Femur (tissue), 1 donor: ENCODE measurements around the gene GRK2.
"Not testable (repeated sequence)": the region's sequence is repeated elsewhere in the genome, so short reads cannot be mapped to it uniquely, and the experiment has no call there.

Experiments used
- DNase-seq: peaks from one replicate; pipeline ENCODE4 v3.0.0-alpha.2; 2017

The GRK2 gene

DNA sequence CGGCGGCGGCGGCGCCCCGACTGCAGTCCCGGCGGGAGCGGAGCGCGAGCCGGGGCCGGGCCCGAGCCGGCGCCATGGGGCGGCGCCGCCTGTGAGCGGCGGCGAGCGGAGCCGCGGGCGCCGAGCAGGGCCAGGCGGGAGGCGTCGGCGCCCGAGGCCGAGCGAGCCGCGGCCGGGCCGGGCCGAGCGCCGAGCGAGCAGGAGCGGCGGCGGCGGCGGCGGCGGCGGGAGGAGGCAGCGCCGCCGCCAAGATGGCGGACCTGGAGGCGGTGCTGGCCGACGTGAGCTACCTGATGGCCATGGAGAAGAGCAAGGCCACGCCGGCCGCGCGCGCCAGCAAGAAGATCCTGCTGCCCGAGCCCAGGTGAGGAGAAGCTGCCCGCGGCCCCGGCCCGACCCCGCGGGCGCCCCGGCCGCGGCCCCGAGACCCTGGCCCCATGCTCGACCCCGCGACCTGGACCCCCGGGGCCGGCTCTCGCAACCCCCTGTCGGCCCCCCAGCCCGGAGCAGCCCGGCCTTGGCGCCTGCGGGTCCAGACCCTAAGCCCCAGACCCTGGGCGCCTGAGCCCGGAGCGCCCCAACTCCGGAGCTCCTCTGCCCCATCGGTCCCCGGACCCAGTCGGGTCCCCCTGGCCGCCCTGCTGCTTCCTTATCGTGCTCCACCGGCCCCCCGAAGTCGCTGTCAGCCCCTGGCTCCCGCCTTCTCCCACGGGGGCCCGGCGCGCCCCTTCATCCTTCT, at the start of gene GRK2:
TSS of gene GRK2 (plus strand) at position 25 of the 739 bp plus-strand sequence. CDS start at position 252, 227 bp downstream.
- peak; percentile 44 for DNase-seq

DNA sequence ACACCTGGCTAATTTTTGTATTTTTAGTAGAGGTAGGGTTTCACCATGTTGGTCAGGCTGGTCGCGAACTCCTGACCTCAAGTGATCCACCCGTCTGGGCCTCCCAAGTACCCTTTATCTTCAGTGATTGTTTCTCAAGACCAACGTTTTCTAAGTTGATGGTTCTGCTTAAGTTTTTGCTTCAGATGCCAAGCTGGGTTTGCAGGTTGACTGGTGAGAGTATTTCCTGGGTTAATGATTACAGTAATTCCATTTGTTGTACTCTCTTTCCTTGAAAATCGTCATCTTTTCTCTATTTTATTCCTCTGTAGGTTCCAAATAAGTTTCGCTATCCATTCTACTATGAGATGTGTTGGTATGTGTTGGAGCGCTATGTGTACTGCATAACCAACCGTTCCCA, 38.5 kb upstream of the GRK2 start:
- no peak for DNase-seq

DNA sequence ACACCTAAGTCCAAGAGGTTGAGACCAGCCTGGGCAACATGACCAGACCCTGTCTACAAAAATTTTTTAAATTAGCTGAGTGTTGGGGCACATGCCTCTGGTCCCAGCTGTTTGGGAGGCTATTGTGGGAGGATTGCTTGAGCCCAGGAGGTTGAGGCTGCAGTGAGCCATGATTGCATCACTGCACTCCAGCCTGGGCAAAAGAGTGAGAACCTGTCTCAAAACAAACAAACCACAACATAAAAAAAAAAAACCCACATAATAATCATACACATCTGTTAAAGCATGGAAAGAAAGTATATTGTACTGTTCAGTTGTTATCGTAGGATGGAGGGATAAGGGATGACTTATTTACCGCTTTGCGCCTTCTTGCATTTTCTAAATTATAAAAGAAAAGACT, 35.9 kb upstream of the GRK2 start:
- DNase-seq, result no peak

DNA sequence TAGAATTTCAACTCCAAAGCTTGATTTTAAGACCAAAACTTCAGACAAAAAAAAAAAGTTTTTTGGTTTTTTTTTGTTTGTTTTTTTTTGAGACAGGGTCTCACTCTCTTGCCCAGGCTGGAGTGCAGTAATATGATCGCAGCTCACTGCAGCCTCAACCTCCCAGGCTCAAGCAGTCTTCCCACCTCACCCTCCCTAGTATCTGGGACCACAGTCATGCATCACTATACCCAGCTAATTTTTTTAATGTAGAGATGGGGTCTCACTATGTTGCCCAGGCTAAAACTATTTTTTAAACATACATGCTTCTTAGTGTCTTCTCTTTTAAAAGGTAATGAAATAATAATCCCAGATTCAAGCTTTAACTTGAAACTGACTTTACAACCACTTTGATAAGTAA, 35.4 kb upstream of the GRK2 start:
- DNase-seq, result no peak

DNA sequence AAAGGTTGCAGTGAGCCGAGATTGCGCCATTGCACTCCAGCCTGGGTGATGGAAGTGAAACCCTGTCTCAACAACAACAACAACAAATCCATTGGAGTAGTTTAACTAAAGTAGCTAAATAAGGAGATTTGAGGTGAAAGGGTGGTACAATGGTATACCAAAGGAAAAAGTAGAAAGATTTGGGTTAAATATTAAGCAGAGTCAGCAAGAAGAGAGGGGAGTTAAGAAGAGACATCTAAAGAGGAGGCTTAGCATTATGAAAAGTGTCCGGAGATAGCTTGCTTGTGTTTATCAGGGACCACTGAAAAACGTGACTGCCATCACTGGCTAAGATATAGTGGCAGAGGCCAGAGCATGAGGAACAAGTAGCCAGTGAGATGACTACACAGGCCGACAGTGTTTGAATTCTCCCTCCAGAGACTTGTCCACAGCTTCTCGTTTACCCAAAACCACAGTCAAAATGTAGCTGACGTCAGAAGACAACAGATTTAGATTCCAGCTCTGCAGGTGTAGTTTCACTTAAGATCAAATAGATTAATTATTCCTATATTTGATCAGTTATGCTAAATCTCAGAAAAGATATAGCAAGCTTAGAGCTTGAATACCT, 32.6 kb upstream of the GRK2 start:
- no peak for DNase-seq

DNA sequence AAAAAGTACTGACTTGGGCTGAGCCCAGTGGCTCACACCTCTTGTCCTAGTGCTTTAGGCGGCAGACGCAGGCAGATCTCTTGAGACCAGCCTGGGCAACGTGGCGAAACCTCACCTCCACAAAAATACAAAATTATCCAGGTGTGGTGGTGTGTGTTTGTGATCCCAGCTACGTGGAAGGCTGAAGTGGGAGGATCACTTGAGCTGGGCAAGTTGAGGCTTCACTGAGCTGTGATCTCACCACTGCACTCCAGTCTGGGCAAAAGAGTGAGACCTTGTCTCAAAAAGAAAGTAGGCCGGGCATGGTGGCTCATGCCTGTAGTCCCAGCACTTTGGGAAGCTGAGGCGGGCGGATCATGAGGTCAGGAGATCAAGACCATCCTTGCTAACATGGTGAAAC, 31.7 kb upstream of the GRK2 start:
- not testable (repeated sequence) for DNase-seq

DNA sequence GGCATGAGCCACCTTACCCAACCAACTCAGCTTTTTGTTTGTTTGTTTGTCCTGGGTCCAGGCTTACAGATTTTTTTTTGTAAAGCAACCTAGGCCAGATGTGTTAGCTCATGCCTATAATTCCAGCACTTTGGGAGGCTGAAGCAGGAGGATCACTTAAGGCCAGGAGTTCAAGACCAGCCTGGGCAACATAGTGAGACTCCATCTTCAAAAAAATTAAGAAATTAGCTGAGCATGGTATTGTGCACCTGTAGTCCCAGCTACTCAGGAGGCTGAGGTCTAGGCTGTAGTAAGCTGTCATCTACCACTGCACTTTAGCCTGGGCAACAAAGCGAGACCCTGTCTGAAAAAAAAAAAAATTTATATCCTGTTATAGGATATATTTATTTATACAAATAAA, 28.7 kb upstream of the GRK2 start:
- DNase-seq, result no peak

DNA sequence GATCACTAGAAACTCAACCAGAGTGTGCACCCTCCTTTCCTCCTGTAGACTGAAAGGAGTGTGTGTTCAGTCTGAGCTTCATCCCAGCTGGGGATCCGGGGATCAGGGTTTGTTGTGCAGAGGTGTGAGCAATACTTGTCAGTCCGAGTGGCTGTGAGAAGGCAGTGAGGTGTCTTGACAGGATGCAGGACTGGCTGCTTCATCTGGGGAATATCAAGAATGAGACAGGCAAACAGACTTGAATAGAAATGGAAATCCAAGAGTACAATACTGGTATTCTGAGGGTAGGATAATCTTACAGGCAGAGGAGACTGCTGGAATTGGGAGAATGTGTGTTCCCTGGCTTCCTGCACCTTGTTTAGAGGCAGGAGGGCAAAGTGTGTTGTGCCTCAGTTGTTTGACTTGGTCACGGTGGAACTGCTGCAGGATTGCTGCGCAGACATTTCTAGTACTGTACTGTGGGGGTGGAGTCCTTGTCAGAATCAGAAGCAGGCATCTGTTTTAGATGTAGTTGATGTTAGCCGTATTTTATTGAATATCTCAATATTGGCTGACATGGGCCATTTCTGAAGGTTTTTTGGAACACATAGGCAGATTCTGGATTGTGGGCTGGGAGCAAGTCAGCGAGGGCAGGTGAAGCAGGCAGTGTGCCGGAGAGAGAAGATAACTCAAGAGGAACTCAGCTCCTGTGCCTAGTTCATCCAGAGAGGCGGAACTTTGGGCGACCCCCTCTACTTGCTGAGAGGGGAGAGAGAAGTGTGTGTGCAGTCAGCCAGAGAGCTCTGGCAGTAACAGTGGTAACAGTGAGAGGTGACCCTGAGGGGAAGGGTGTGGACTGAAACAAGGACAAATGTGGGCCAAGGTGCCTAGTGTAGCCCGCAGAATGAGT, 27.1 kb upstream of the GRK2 start:
- no peak for DNase-seq

DNA sequence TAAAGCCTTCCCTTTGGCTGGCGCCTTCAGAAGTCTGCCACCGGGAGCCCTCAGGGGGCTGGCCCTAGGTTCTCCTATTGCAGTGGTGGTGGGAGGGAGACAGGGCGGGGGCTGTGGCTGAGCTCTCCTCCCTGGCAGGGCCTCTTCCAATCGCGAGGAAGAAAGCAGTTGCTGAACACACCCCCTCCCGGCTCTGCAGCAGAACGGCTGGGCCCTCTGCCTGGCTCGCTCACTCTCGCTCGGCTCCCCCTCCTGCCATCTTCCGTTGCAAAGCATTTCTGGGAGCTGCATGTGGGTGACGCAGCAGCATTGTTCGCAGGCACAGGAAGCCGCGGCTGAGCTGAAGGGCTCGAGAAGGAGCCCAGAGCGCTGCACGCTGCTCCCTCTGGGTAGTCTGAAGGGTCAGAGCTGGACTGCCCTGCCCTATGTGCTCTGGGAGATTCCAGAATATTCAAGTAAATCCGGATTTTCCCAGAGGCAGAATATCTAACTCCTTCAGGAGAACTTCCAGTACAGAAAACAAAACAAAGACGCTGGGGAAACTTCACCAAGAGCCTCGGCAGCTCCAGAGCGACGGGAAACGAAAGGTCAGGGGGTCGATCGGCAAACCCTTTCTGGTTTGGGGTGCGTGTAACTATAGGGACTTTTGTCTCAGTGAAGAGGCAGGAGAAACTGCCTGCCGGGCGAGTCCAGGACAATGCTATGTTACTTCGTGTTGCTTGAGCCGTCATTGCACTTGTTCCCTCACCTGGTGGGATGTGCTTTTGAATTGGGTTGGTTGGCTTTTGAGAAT, 26.3 kb upstream of the GRK2 start:
- peak; percentile 99 for DNase-seq

DNA sequence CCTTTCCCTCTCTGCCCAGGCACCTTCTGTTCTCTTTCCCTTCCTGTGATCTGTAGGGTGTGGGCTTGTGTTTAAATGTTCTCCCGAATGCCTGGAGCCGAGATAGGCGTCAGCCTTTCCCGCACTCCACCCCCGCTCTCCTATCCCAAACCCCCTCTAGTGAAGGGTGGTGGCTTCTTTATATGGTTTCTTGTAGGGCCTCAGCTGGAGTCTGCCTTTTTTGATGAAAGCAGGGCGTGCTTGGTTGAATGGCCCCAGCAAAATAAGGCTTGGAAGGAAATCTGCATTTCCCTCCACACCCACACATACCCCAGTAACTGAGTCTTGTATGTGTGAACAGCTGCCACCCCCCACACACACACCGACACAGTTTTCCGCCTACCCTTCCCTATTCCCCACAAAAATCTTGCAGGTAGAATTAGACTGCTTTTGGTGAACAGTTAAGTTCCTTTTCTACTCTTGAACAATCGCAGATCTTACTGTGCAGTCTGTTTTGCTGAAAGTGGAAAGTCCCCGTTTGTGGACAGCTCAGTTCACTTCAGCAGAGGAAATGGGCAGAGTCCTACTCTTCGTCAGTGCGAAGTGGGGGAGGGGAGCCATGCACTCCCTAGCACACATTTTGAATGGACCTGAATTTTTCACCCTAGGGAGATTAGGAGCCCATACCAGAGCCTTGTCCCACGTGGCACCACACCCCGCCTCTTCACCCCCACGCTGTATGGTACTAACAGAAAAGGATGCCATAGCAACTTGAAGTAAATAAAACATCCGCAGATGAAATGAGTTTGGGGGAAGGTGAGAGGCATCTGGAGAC, 25.5 kb upstream of the GRK2 start:
- peak; percentile 68 for DNase-seq

DNA sequence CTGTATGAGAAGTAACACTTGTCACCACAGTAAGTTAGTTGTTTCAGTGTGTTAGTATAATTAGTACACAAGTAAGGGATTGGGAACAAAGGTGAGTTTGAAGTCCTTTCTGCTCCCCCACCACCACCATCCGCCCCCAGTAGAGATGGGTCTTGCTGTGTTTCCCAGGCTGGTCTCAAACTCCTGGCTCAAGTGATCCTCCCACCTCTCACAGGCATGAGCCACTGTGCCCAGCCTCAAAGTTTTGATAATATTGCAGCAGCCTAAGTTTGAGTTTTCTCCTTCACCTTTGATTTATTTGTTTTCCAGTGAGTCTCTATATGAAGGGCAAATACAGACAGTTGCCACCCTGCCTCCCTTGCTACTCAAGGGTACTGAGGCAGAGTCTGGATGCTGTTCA, 23.7 kb upstream of the GRK2 start:
- no peak for DNase-seq

DNA sequence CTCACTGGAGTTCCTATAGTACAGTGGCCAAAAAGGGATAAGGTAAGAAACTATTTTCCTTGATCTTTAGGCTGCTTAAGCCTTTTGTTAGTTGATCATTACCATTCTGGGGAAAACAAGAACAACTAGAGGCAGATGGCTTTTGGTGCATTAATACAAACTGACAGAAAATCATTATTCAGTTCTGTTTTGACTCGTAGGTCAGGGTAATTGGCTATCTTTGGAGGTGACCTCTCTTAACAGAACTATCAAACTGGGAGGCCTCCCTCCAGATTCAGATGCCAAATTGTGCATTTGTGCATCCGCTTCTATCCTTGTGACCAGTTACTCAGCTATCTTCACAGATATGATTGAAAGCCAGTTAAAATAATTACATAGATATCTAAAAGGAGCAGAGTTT, 23.2 kb upstream of the GRK2 start:
- no peak for DNase-seq

DNA sequence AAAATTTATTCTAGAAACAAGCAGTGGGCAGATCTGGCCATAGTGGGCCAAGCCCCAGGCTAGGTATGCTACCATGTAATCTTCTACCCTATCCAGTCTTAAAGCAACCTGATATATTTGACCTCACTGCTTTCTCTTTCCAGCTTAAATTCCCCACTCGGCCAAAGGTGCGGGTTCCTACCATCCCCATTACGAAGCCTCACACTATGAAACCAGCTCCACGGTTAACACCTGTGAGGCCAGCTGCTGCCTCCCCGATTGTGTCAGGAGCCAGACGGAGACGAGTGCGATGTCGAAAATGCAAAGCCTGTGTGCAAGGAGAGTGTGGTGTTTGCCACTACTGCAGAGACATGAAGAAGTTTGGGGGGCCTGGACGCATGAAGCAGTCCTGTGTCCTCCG, 21.2 kb upstream of the GRK2 start:
- no peak for DNase-seq

DNA sequence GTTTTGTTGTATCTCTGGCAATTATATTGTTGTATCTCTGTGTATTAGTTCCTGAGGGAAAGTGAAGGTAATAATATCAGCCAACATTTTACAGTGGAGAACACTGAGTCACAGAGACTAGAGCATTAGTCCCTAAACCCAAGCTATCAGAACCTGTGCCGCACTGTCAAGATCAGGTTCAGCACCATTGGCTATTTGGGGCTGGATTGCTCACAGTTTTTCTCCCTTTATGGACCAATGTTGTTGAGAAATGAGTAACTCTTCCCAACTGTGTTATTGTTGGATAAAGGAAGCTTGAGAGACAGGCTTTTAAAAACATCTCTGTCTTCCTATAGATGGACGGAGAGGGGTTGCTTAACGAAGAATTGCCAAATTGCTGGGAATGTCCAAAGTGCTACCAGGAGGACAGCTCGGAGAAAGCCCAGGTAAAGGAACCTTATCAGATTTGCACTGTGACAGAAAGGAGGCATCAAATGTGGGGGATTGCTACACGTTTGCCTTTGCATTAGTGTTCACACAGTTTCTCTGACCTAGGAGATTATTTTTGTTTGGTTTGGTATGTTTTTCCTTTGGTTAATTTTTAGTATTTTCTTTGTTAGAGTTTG, 18.2 kb upstream of the GRK2 start:
- no peak for DNase-seq

DNA sequence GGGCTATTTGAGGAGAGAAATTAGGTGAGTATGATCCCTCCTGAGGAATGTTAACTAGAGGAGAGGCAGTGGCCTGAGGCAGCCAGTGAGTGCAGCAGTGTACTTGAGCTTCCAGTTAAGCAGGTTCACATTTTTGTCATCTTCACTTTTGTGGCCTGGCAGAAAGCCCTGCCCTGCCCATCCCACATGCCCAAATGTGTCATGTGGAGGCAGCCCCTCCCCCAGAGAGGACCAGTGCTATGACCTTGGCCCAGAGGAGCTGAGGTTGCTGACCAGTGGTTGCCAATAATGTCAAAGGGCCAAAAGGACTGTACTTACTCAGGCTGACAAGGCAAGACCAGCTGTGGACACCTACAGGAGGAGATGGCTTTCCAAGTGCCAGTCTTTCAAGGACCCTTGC, 17.6 kb upstream of the GRK2 start:
- DNase-seq, result no peak

DNA sequence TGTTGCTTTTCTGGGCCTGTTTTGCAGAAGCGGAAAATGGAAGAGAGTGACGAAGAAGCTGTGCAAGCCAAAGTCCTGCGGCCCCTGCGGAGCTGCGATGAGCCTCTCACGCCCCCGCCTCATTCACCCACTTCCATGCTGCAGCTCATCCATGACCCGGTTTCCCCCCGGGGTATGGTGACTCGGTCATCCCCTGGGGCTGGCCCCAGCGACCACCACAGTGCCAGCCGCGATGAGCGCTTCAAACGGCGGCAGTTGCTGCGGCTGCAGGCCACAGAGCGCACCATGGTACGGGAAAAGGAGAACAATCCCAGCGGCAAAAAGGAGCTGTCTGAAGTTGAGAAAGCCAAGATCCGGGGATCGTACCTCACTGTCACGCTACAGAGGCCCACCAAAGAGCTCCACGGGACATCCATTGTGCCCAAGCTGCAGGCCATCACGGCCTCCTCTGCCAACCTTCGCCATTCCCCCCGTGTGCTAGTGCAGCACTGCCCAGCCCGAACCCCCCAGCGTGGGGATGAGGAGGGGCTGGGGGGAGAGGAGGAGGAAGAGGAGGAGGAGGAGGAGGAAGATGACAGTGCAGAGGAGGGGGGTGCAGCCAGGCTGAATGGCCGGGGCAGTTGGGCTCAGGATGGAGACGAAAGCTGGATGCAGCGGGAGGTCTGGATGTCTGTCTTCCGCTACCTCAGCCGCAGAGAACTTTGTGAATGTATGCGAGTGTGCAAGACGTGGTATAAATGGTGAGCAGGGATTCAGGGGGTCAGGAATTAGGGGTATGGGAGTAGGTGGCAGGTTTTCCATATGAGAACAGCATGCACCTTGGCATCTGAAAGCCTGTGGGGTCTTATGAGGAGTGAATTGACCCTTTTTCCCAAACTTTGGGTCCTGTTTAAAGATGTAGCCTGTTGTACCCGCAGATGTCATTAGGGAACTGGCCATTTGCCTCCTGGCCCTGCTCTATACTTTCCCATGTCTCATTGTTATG, 15.9 kb upstream of the GRK2 start:
- no peak for DNase-seq

DNA sequence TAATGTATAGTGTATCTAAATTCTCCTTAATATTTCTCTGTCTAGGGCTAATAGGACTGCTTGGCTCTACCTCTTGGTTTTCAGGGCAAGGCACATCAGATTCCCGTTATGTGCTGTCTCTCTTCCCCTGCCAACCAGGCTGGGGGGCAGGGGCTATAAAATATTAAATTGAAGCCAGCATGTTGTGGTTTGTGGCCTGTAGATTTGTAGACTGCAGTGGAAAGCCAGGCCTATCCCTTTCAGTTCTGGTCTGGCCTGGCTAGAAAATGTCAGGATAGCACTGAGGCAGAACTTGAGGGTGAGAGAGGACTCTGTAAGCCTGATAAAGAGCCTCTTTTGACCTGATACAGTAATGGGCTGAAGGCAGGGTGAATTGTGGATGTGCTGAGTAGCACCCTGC, 14.4 kb upstream of the GRK2 start:
- DNase-seq, result no peak

DNA sequence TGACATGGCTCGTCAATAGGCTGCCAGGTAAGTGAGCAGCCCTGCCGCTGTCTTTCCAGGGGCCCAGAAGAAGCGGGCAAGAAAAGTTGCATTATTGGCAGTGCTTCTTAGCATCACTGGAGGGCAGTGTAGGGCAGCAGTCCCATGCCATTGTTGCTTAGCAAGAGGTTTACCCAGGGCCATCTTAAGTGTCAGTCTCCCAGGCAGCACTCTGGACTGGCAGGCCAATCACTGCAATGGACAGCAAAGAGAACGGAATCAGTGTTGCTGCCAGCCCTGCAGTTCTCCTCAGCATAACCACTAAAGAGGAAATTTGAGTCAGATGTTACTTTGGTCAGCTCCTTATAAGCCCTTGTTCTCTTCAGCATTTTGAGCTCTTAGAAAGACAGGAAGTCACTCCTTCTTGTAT, 13.4 kb upstream of the GRK2 start:
- DNase-seq, result no peak

DNA sequence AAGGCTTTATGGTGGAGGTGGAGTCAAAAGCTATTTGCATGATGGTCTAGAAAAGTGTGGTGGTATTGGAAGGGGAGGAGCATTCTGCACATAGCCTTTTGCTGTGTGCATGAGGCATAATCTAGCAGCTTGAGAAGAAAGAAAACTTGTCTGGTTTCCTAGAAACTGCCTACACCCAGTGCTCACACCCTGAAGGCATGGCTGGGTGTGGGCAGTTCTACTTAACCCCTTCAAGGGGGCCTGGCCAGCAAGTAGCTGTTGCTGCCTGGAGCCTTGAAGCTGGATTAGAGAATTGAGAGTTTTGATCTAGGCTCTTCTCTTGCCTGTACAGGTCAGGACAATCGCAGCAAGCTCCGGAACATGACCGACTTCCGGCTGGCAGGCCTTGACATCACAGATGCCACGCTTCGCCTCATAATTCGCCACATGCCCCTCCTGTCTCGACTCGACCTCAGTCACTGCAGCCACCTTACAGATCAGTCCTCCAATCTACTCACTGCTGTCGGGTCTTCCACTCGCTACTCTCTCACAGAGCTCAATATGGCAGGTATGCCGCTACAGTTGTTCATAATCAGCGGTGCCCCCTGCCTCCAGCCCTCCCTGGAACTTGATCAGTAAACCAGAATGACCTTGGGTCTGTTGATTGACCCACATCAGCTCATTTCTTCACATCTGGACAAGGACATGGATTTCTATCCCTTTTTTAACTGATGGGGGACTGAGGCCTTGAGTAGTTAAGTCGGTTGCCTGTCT, 12.2 kb upstream of the GRK2 start:
- no peak for DNase-seq

DNA sequence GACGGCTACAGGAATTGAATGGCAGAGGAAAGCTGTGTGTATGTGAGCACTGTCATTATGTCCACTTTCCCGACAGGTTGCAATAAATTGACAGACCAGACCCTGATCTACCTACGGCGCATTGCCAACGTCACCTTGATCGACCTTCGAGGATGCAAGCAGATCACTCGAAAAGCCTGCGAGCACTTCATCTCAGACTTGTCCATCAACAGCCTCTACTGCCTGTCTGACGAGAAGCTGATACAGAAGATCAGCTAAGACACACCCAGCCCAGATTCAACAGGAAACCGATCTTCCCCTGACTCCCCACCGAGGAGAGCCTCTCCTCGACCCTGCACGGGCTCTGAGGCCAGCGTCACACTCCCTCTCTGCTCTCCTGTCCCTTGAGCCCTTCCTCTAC, 11.5 kb upstream of the GRK2 start:
- DNase-seq, result no peak
